SK-N-SH (cell line): Measurements from ENCODE around the gene RAPGEF6. TPM values are rescaled to one million over a fixed set of nuclear protein-coding genes. Genes with fewer than 3 reads are reported as not detected.
A peak's percentile ranks its signal among the peaks of the same experiment; 100 is the strongest.

Source experiments
- CTCF ChIA-PET: fragments of 300-600, 350-600 bp; formaldehyde crosslinking; extraction: SDS; loops from one replicate; lab custom pipeline; 2021; lab: Yijun Ruan, JAX
- POLR2A ChIA-PET: fragments of 350-600 bp; sonication (Branson Sonifier 250); formaldehyde crosslinking; extraction: SDS; loops from one replicate; lab custom pipeline; 2020; ENCODE audit warnings: antibody characterized with exemption, inconsistent platforms; lab: Yijun Ruan, JAX
- DNase-seq: peaks from one replicate; pipeline ENCODE4 v3.0.0; 2012
- H2AFZ ChIP-seq: fragments of 200-600 bp; sonication (generic); 2 replicates; pipeline ENCODE4 v1.8.1; 2016; ENCODE audit warnings: antibody characterized with exemption, mild to moderate bottlenecking, low read depth
- H3F3A ChIP-seq: fragments of 200-600 bp; sonication (generic); replicated peaks from 2 replicates; pipeline ENCODE3; 2016; ENCODE audit warnings: antibody characterized with exemption, mild to moderate bottlenecking; ENCODE audit not compliant: insufficient read depth
- H3K27ac ChIP-seq, 2 experiments: fragments of 200-500 bp in 1 of 2; fragments of 200-600 bp in 1 of 2; sonication (Bioruptor generic) in 1 of 2; sonication (generic), shearing (Covaris generic) in 1 of 2; 2 replicates each; pipeline versions ENCODE4 v1.5.1 to v1.6.1; 2014 to 2016; ENCODE audit warnings: low read depth in 2 of 2, inconsistent platforms in 1 of 2, low read length in 1 of 2, mild to moderate bottlenecking in 1 of 2, mixed read lengths in 1 of 2
- H3K27me3 ChIP-seq: fragments of 200-600 bp; sonication (generic), shearing (Covaris generic); 2 replicates; pipeline ENCODE4 v1.6.1; 2016; ENCODE audit warnings: mixed run types; ENCODE audit not compliant: insufficient read depth
- H3K36me3 ChIP-seq, 2 experiments: fragments of 200-500 bp in 1 of 2; fragments of 200-600 bp in 1 of 2; sonication (Bioruptor generic) in 1 of 2; sonication (generic) in 1 of 2; replicated peaks in 1 of 2; 2 replicates each; pipeline versions ENCODE3 to v1.5.1; 2014 to 2016; ENCODE audit warnings: low read length in 1 of 2, mild to moderate bottlenecking in 1 of 2; ENCODE audit not compliant: insufficient read depth in 2 of 2, control insufficient read depth in 1 of 2
- H3K4me1 ChIP-seq, 2 experiments: fragments of 200-500 bp in 1 of 2; fragments of 200-600 bp in 1 of 2; sonication (Bioruptor generic) in 1 of 2; sonication (generic), shearing (Covaris generic) in 1 of 2; 2 replicates each; pipeline versions ENCODE4 v1.5.1 to v1.6.1; 2014 to 2016; ENCODE audit warnings: low read depth in 1 of 2, low read length in 1 of 2, mixed run types in 1 of 2; ENCODE audit not compliant: insufficient read depth in 2 of 2, control insufficient read depth in 1 of 2
- H3K4me2 ChIP-seq: fragments of 200-600 bp; sonication (generic), shearing (Covaris generic); 2 replicates; pipeline ENCODE4 v1.6.1; 2017; ENCODE audit warnings: mixed run types
- H3K4me3 ChIP-seq, 2 experiments: fragments of 200-500 bp in 1 of 2; fragments of 200-600 bp in 1 of 2; sonication (Bioruptor generic) in 1 of 2; sonication (generic), shearing (Covaris generic) in 1 of 2; 2 replicates each; pipeline versions ENCODE4 v1.5.1 to v1.8.1; 2014 to 2016; ENCODE audit warnings: low read depth in 2 of 2, inconsistent platforms in 1 of 2, low read length in 1 of 2, mild to moderate bottlenecking in 1 of 2, mixed read lengths in 1 of 2, moderate library complexity in 1 of 2
- H3K79me2 ChIP-seq: fragments of 200-600 bp; sonication (generic); 2 replicates; pipeline ENCODE4 v1.8.1; 2017; ENCODE audit warnings: mild to moderate bottlenecking; ENCODE audit not compliant: insufficient read depth
- H3K9ac ChIP-seq: fragments of 200-600 bp; sonication (generic); 2 replicates; pipeline ENCODE4 v1.6.1; 2017; ENCODE audit warnings: mixed run types
- H3K9me2 ChIP-seq: fragments of 200-600 bp; sonication (generic); 2 replicates; pipeline ENCODE4 v1.6.1; 2017; ENCODE audit warnings: mixed run types
- H3K9me3 ChIP-seq: fragments of 200-600 bp; sonication (generic); 2 replicates; pipeline ENCODE4 v1.6.1; 2017; ENCODE audit warnings: mixed run types, mild to moderate bottlenecking, moderate library complexity
- H4K20me1 ChIP-seq: fragments of 200-600 bp; sonication (generic); 2 replicates; pipeline ENCODE4 v1.6.1; 2017; ENCODE audit warnings: mild to moderate bottlenecking, mixed run types; ENCODE audit not compliant: insufficient read depth
- CHD2 ChIP-seq: fragments of 150-350 bp; IDR thresholded peaks from 2 replicates; pipeline ENCODE4 v1.6.1; 2018; ENCODE audit warnings: low read length; ENCODE audit not compliant: partially characterized antibody
- CTCF ChIP-seq: fragments of 200-600 bp; sonication (generic); IDR thresholded peaks from 2 replicates; pipeline ENCODE4 v1.6.1; 2017; ENCODE audit warnings: antibody characterized with exemption, mild to moderate bottlenecking, moderate library complexity
- ELF1 ChIP-seq: IDR thresholded peaks from 2 replicates; pipeline ENCODE4 v1.4.0; 2012
- EZH2phosphoT487 ChIP-seq: fragments of 200-600 bp; sonication (generic); IDR thresholded peaks from 2 replicates; pipeline ENCODE4 v1.6.1; 2017; ENCODE audit warnings: low read depth, mixed run types, mild to moderate bottlenecking, antibody characterized with exemption, moderate library complexity, borderline replicate concordance
- FOXM1 ChIP-seq: IDR thresholded peaks from 2 replicates; pipeline ENCODE4 v1.4.0; 2012; ENCODE audit warnings: low read depth, mild to moderate bottlenecking
- GABPA ChIP-seq: IDR thresholded peaks from 2 replicates; pipeline ENCODE4 v1.4.0; 2012; ENCODE audit warnings: low read depth, mild to moderate bottlenecking
- GATA2 ChIP-seq: sonication (generic); formaldehyde crosslinking; IDR thresholded peaks from 2 replicates; pipeline ENCODE4 v1.5.0; 2020; ENCODE audit warnings: mild to moderate bottlenecking, missing genetic modification reagents
- JUND ChIP-seq: IDR thresholded peaks from 2 replicates; pipeline ENCODE4 v1.4.0; 2012
- MEF2A ChIP-seq: IDR thresholded peaks from 2 replicates; pipeline ENCODE4 v1.4.0; 2012; ENCODE audit warnings: low read depth, borderline replicate concordance
- MXI1 ChIP-seq: IDR thresholded peaks from 2 replicates; pipeline ENCODE4 v1.6.1; 2012; ENCODE audit warnings: mild to moderate bottlenecking, low read depth, low read length, improper control_type of control experiment
- NFIC ChIP-seq: IDR thresholded peaks from 2 replicates; pipeline ENCODE4 v1.4.0; 2012; ENCODE audit warnings: borderline replicate concordance
- POLR2AphosphoS5 ChIP-seq: IDR thresholded peaks from 2 replicates; pipeline ENCODE4 v1.6.1; 2012; ENCODE audit warnings: low read depth, low read length
- RAD21 ChIP-seq: IDR thresholded peaks from 2 replicates; pipeline ENCODE4 v1.6.1; 2012; ENCODE audit warnings: mild to moderate bottlenecking, low read length
- RCOR1 ChIP-seq: fragments of 150-350 bp; IDR thresholded peaks from 2 replicates; pipeline ENCODE4 v1.6.1; 2017; ENCODE audit warnings: antibody characterized with exemption, low read length
- RFX5 ChIP-seq: IDR thresholded peaks from 2 replicates; pipeline ENCODE4 v1.6.1; 2012; ENCODE audit warnings: mild to moderate bottlenecking, improper control_type of control experiment, low read length
- USF2 ChIP-seq: fragments of 150-350 bp; IDR thresholded peaks from 2 replicates; pipeline ENCODE4 v1.6.1; 2017; ENCODE audit warnings: antibody characterized with exemption, low read length, low read depth, borderline replicate concordance
- WGBS: methylation state at CpG from one replicate; pipeline ENCODE4 v1.1.6; 2017; ENCODE audit warnings: low lambda C conversion rate; 5-methylcytosine and 5-hydroxymethylcytosine counted together
- polyA plus RNA-seq, 3 experiments: library from polyadenylated mRNA; depleted of rRNA; stranded (reverse); fragments of >200 nt; gene quantifications; 2 replicates each; pipeline ENCODE4 v1.2.3, GENCODE V29; 2012
- TF ChIP-seq, protein P1 (sequence below): IDR thresholded peaks from 2 replicates; pipeline ENCODE4 v1.4.0; 2012; ENCODE audit warnings: low read depth
- TF ChIP-seq, protein P2 (sequence below): IDR thresholded peaks from 2 replicates; pipeline ENCODE4; 2012
- TF ChIP-seq, protein P3 (sequence below): IDR thresholded peaks from 2 replicates; pipeline ENCODE4 v1.4.0; 2012; ENCODE audit warnings: low read depth, borderline replicate concordance
- TF ChIP-seq, protein P4 (sequence below): IDR thresholded peaks from 2 replicates; pipeline ENCODE4 v1.4.0; 2012; ENCODE audit warnings: low read depth, borderline replicate concordance

The RAPGEF6 gene
- polyA plus RNA-seq, 1 of the 3 experiments (the other 2 are of a cell fraction): 2.9 TPM

- Histone ChIP-seq H3K79me2 (peaks cover 88% of the 10 kb centered on the region), H2AFZ (no peak overlapping the region), H3K4me1 (peaks cover 0 to 10% of the 10 kb centered on the region in 2 experiments; a peak in 1 of 4 replicates), H3K4me3 (no peak overlapping the region), H3K27ac (no peak overlapping the region), H3K36me3 (no peaks in the 10 kb centered on the region), H3K4me2 (no peak overlapping the region), H3K9me3 (no peaks in the 10 kb centered on the region), H3K9ac (no peak overlapping the region), H4K20me1 (no peaks in the 10 kb centered on the region), H3K27me3 (no peaks in the 10 kb centered on the region), H3K9me2 (no peaks in the 10 kb centered on the region), H3F3A (peaks cover 20% of the 10 kb centered on the region)
- ChIA-PET POLR2A (no interaction called here), CTCF (interaction anchor here (1.0 to 2.3 kb wide), 2 partner anchors 24 to 184 kb away, joined by 3 to 14 read pairs; partner anchors contain the start of gene FNIP1)
- no peak for TF ChIP-seq RCOR1
- no peak for TF ChIP-seq MEF2A
- TF ChIP-seq NFIC: no peak
- no peak for TF ChIP-seq CHD2
- no peak for DNase-seq
Measured at GRCh38 chr5:131613423-131613822, 21.6 kb downstream of the RAPGEF6 start.

GRCh38 chr5:131611064-131611381, 24.0 kb downstream of the RAPGEF6 start:
- ChIA-PET POLR2A (no interaction called here), CTCF (no interaction called here)
- H4K20me1 ChIP-seq: no peaks in the 10 kb centered on the region
- no peak for DNase-seq
- no peak overlapping the region for H3K4me3 ChIP-seq
- TF ChIP-seq EZH2phosphoT487 (no peak), GATA2 (CRISPR knock-in tag) (no peak), USF2 (no peak), GABPA (no peak), ELF1 (no peak), RFX5 (no peak), POLR2AphosphoS5 (no peak), MXI1 (no peak), RCOR1 (no peak), JUND (no peak), NFIC (no peak), CTCF (no peak), RAD21 (no peak), FOXM1 (no peak)
- TF ChIP-seq, protein P1, sequence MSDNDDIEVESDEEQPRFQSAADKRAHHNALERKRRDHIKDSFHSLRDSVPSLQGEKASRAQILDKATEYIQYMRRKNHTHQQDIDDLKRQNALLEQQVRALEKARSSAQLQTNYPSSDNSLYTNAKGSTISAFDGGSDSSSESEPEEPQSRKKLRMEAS: no peak
- TF ChIP-seq, protein P2, sequence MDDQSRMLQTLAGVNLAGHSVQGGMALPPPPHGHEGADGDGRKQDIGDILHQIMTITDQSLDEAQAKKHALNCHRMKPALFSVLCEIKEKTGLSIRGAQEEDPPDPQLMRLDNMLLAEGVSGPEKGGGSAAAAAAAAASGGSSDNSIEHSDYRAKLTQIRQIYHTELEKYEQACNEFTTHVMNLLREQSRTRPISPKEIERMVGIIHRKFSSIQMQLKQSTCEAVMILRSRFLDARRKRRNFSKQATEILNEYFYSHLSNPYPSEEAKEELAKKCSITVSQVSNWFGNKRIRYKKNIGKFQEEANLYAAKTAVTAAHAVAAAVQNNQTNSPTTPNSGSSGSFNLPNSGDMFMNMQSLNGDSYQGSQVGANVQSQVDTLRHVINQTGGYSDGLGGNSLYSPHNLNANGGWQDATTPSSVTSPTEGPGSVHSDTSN: no peak
- TF ChIP-seq, protein P3, sequence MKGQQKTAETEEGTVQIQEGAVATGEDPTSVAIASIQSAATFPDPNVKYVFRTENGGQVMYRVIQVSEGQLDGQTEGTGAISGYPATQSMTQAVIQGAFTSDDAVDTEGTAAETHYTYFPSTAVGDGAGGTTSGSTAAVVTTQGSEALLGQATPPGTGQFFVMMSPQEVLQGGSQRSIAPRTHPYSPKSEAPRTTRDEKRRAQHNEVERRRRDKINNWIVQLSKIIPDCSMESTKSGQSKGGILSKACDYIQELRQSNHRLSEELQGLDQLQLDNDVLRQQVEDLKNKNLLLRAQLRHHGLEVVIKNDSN: no peak
- TF ChIP-seq, protein P4, sequence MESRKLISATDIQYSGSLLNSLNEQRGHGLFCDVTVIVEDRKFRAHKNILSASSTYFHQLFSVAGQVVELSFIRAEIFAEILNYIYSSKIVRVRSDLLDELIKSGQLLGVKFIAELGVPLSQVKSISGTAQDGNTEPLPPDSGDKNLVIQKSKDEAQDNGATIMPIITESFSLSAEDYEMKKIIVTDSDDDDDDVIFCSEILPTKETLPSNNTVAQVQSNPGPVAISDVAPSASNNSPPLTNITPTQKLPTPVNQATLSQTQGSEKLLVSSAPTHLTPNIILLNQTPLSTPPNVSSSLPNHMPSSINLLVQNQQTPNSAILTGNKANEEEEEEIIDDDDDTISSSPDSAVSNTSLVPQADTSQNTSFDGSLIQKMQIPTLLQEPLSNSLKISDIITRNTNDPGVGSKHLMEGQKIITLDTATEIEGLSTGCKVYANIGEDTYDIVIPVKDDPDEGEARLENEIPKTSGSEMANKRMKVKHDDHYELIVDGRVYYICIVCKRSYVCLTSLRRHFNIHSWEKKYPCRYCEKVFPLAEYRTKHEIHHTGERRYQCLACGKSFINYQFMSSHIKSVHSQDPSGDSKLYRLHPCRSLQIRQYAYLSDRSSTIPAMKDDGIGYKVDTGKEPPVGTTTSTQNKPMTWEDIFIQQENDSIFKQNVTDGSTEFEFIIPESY: no peak
- no peaks in the 10 kb centered on the region for H3K9me3 ChIP-seq
- H3K9me2 ChIP-seq: no peaks in the 10 kb centered on the region
- peaks cover 20% of the 10 kb centered on the region for H3F3A ChIP-seq
- H3K79me2 ChIP-seq: peaks cover 87% of the 10 kb centered on the region
- no peaks in the 10 kb centered on the region for H3K36me3 ChIP-seq
- peaks cover 0 to 10% of the 10 kb centered on the region in 2 experiments; a peak in 1 of 4 replicates for H3K4me1 ChIP-seq
- 96% methylated on average over 2 of the region's 2 CpGs for WGBS
- H3K27ac ChIP-seq: peak overlapping the region; percentile 16 to 72; a peak in 3 of 4 replicates
- peak overlapping the region; percentile 25 for H3K4me2 ChIP-seq
- H3K27me3 ChIP-seq: no peaks in the 10 kb centered on the region
- H2AFZ ChIP-seq: no peak overlapping the region
- no peak overlapping the region for H3K9ac ChIP-seq
